Measurements from ENCODE around the gene DYNLT4.
"Not testable (repeated sequence)": the region's sequence is repeated elsewhere in the genome, so short reads cannot be mapped to it uniquely, and the experiment has no call there.

The DYNLT4 gene

GRCh38 chr1:44806704-44807363 is at the start of gene DYNLT4:
TSS of gene DYNLT4 (minus strand) at chr1:44807351. CDS start at chr1:44806668, 683 bp downstream.
- DNase-seq, result no peak

GRCh38 chr1:44855742-44856141 is 48.6 kb upstream of the DYNLT4 start:
- DNase-seq, result no peak

- DNase-seq, result no peak
Measured at GRCh38 chr1:44854970-44855369, 47.8 kb upstream of the DYNLT4 start.

- DNase-seq, result no peak
Measured at GRCh38 chr1:44853201-44853600, 46.0 kb upstream of the DYNLT4 start.

GRCh38 chr1:44851308-44851707 is 44.2 kb upstream of the DYNLT4 start:
- no peak for DNase-seq

- no peak for DNase-seq
Measured at GRCh38 chr1:44849575-44850132, 42.5 kb upstream of the DYNLT4 start.

- DNase-seq, result no peak
Measured at GRCh38 chr1:44848456-44849181, 41.5 kb upstream of the DYNLT4 start.

- DNase-seq, result no peak
Measured at GRCh38 chr1:44847845-44848244, 40.7 kb upstream of the DYNLT4 start.

- DNase-seq, result no peak
Measured at GRCh38 chr1:44846985-44847384, 39.8 kb upstream of the DYNLT4 start.

- peak; percentile 82 to 87 for DNase-seq
Measured at GRCh38 chr1:44842862-44843655, 35.9 kb upstream of the DYNLT4 start, which contains the start of gene PTCH2. TSS of gene PTCH2 (minus strand) at chr1:44843253. CDS start at chr1:44842932, 321 bp downstream.

GRCh38 chr1:44842486-44842861 is 35.3 kb upstream of the DYNLT4 start:
- DNase-seq, result peak in 1 of 2 experiments; percentile 21

GRCh38 chr1:44839576-44839975 is 32.4 kb upstream of the DYNLT4 start:
- no peak for DNase-seq

- not testable (repeated sequence) for DNase-seq
Measured at GRCh38 chr1:44838294-44838693, 31.1 kb upstream of the DYNLT4 start.

- peak; percentile 86 to 94 for DNase-seq
Measured at GRCh38 chr1:44835738-44836675, 28.9 kb upstream of the DYNLT4 start.

GRCh38 chr1:44834328-44834727 is 27.2 kb upstream of the DYNLT4 start:
- DNase-seq, result no peak

GRCh38 chr1:44832056-44832705 is 25.0 kb upstream of the DYNLT4 start:
- no peak for DNase-seq

GRCh38 chr1:44831516-44831915 is 24.4 kb upstream of the DYNLT4 start:
- DNase-seq, result peak in 1 of 2 experiments; percentile 26

GRCh38 chr1:44830900-44831304 is 23.8 kb upstream of the DYNLT4 start:
- no peak for DNase-seq

GRCh38 chr1:44829506-44830384 is 22.6 kb upstream of the DYNLT4 start:
- no peak for DNase-seq

- no peak for DNase-seq
Measured at GRCh38 chr1:44828841-44829440, 21.8 kb upstream of the DYNLT4 start.

All from NCI-H2081 (cell line).